H1 (cell line): ENCODE results near the gene UBQLN4. TPM values are rescaled to one million over a fixed set of nuclear protein-coding genes. Genes with fewer than 3 reads are reported as not detected.
A peak's percentile ranks its signal among the peaks of the same experiment; 100 is the strongest.

Experiments
- BCL11A ChIP-seq, 2 experiments: IDR thresholded peaks; one replicate each; pipeline ENCODE4 v1.6.1; 2011; ENCODE audit warnings: low read depth in 2 of 2, low read length in 2 of 2, mild to moderate bottlenecking in 2 of 2
- BRCA1 ChIP-seq: IDR thresholded peaks from 2 replicates; pipeline ENCODE4 v1.6.1; 2012; ENCODE audit warnings: low read depth, low read length, improper control_type of control experiment
- CTBP2 ChIP-seq: IDR thresholded peaks from 2 replicates; pipeline ENCODE4 v1.7.0; 2011; ENCODE audit warnings: borderline replicate concordance, mild to moderate bottlenecking, moderate library complexity, mixed read lengths, low read length; ENCODE audit not compliant: insufficient read depth, insufficient read length
- EZH2 ChIP-seq: fragments of 200-600 bp; sonication (generic); IDR thresholded peaks from 2 replicates; pipeline ENCODE4 v1.7.1; 2012; ENCODE audit warnings: low read depth, mild to moderate bottlenecking, moderate library complexity, low read length, inconsistent platforms; ENCODE audit not compliant: severe bottlenecking
- FOSL1 ChIP-seq: IDR thresholded peaks from 2 replicates; pipeline ENCODE4 v1.6.1; 2011; ENCODE audit warnings: mild to moderate bottlenecking, low read depth, low read length, moderate library complexity; ENCODE audit not compliant: insufficient read depth
- GABPA ChIP-seq: IDR thresholded peaks from 2 replicates; pipeline ENCODE4 v1.6.1; 2011; ENCODE audit warnings: mild to moderate bottlenecking, low read length, moderate library complexity, borderline replicate concordance; ENCODE audit not compliant: insufficient read depth
- KDM5A ChIP-seq: fragments of 200-600 bp; IDR thresholded peaks from 2 replicates; pipeline ENCODE4 v1.7.1; 2012; ENCODE audit warnings: mild to moderate bottlenecking, low read length, inconsistent platforms, mixed read lengths
- MAX ChIP-seq: IDR thresholded peaks from 2 replicates; pipeline ENCODE4 v1.6.1; 2012; ENCODE audit warnings: inconsistent platforms
- PHF8 ChIP-seq: fragments of 200-600 bp; sonication (generic); conservative IDR thresholded peaks from 2 replicates; pipeline ENCODE4 v1.7.1; 2012; ENCODE audit warnings: low read depth, mild to moderate bottlenecking, inconsistent platforms, low read length, moderate library complexity
- polyA plus RNA-seq, 7 experiments: library from polyadenylated mRNA; depleted of rRNA in 3 of 7; stranded (reverse) in 5 of 7; unstranded in 2 of 7; fragments of >200 nt in 5 of 7; fragments of 200-250 nt in 2 of 7; gene quantifications; 1 replicate in 5 of 7; 2 replicates in 1 of 7; 4 replicates in 1 of 7; pipeline versions ENCODE4 v1.2.1 to v1.2.3, GENCODE V29; 2011 to 2013; ENCODE audit warnings: missing spikeins in 2 of 7, mixed read lengths in 2 of 7
- total RNA-seq: library from RNA; stranded (reverse); fragmentation: NEBNext Ultra II Directional; extraction: Animal tissue kit (Norgen Biotek cat#: 25700); gene quantifications from 2 replicates; pipeline ENCODE4 v1.2.1, GENCODE V29; 2021

The UBQLN4 gene
- total and polyA plus RNA-seq, 2 of the 8 experiments (the other 6 are each of a cell fraction or from before 2014, with no cell fraction given) = 37.7 to 52.0 TPM

GRCh38 chr1:156025876-156026275 is 27.7 kb downstream of the UBQLN4 start (continued):
- TF ChIP-seq BRCA1 (no peak), PHF8 (no peak), GABPA (no peak), EZH2 (no peak), BCL11A (IDR thresholded peaks at IDR 0.05; ENCODE audit: low read depth in 2 of 2, low read length in 2 of 2) (no peak), CTBP2 (no peak), KDM5A (no peak), MAX (0 out of 2 replicates have a peak, but pooled peaks have one; percentile 49), FOSL1 (no peak)
- TF ChIP-seq, all 59 proteins: peak for 4
